Measurements from ENCODE around the gene ATF6.
"Not testable (repeated sequence)": the region's sequence is repeated elsewhere in the genome, so short reads cannot be mapped to it uniquely, and the experiment has no call there.

The ATF6 gene

GRCh38 chr1:161733526-161733925 is 32.6 kb upstream of the ATF6 start:
- DNase-seq: no peak

DNA sequence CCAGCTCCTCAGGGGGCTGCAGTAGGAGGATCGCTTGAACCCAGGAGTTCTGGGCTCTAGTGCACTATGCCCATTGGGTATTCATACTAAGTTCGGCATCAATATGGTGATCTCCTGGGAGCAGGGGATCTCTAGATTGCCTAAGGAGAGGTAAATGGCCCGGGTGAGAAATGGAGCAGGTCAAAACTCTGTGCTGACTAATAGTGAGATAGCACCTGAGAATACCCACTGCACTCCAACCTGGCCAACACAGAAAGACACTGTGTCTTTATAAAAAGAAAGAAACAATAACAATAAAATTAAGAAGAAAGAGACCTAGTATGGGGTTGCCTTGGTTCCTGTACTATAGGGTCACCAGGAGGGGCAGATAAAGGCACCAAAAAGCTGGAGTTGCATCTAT is 30.3 kb upstream of the ATF6 start:
- no peak for DNase-seq

DNA sequence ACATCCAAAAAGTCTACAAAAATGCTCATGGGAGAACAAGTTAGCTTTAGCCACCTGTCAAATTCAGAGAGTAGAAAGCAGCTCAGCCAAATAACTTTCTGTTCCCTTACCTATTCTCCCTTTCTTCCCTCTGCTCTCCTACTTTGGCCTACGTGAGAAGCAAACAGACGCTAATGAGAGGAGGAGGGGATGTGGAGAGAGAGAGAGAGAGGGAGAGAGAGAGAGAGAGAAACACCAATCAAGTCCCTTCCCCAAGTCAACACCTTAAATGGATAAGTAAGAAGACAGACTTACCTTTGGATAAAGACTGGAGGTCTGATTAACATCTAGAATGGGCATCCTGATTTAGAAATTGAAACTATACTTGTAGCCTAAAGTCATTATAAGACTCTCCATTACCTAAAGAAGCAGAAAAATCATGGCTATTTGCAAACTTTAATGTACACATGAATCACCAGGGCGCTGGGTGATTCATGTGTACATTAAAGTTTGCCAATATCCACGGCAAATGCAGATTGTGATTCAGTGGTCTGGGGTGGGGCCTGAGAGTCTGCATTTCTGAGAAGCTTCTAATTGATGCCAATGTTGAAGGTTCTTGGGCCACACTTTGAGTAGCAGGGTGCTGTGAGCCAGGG is 29.7 kb upstream of the ATF6 start:
- DNase-seq: no peak

- no peak for DNase-seq
Measured at GRCh38 chr1:161737625-161738024, 28.5 kb upstream of the ATF6 start.

DNA sequence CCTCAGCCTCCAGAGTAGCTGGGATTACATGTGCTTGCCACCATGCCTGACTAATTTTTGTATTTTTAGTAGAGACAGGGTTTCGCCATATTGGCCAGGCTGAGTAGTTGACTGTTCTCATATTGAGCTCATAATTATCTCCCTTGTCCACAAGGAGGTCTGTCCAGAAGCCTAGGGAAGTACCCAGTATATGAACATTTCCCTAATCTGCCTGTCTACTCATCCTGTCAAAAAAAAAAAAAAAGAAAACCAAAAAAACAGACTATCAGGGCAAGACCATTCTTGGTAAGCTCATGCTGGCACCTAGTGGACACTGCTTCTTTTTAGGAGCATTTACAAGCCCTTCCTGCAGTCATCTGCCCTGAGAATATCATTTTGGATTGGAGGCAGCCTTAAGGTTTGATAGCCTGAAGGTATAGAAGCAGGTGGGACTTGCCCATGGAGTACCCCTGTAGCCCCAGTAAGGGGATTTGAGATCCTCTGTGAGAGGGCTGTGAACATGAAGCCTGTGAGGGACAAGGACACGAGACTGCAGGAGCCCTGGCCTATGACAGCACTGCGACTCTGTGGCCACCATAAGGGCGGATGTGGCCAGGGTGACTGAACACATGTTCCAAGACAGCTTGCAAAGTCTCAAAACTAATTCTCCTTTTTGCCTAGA is 27.4 kb upstream of the ATF6 start:
- DNase-seq: peak in 1 of 2 experiments; percentile 19

- no peak for DNase-seq
Measured at GRCh38 chr1:161739865-161740566, 26.1 kb upstream of the ATF6 start.

GRCh38 chr1:161740921-161741320 is 25.2 kb upstream of the ATF6 start:
- DNase-seq: no peak

GRCh38 chr1:161743231-161743630 is 22.9 kb upstream of the ATF6 start:
- DNase-seq: no peak

DNA sequence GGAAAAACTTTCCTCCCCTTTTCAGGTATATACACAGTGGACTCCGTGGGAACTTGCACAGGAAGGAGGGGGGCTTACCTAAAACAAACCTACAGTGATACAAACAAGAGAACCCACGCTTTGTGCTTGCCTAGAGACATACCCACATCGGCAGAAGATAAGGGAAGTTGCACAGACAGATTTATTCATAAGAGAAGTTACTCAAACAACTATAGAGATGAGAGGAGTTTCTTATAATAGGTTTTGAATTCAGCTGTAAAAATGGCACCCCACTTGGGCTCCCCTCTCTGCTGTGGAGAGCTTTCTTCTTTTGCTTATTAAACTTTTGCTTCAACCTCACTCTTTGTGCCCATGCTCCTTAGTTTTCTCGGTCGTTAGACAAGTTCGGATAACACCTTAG is 18.3 kb upstream of the ATF6 start:
- DNase-seq: no peak

DNA sequence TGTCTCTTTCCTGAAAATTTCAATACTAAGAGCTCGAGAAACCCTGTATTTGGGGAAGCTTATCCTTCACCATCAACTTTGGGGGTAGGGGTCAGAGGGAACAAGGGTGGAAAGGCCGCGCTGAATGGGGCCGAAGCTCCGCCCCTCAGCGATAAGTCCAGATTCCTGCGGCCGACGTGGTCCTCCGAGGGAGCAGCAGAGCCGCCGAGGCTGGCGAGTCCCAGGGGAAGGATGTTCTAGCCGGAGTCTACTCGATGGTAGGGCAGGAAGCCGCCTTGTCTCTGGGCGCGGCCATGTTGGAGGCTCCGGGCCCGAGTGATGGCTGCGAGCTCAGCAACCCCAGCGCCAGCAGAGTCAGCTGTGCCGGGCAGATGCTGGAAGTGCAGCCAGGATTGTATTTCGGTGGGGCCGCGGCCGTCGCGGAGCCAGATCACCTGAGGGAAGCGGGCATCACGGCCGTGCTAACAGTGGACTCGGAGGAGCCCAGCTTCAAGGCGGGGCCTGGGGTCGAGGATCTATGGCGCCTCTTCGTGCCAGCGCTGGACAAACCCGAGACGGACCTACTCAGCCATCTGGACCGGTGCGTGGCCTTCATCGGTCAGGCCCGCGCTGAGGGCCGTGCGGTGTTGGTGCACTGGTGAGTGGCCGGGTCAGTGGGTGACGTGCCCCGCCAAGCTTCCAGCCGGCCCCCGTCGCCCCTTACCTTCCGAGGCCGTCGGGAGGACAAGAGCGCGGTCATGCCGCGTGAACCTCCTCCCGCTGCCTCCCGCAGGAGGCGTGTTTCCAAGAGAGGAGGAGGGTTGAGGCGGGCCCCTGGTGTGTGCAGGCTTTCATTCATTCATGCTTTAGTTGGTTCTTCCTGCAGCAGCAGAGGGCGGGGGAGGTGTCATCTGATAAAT is 16.4 kb upstream of the ATF6 start, which contains the start of gene DUSP12:
Gene DUSP12 (plus strand): TSS at position 278 of the 899 bp plus-strand sequence. CDS start 16 bp downstream, at position 294.
- DNase-seq: peak; percentile 77 to 80

- peak; percentile 37 to 39 for DNase-seq
Measured at GRCh38 chr1:161763522-161764098, 2.5 kb upstream of the ATF6 start.

GRCh38 chr1:161768461-161768860 is 2.3 kb downstream of the ATF6 start:
- no peak for DNase-seq

GRCh38 chr1:161768986-161769672 is 3.0 kb downstream of the ATF6 start:
- no peak for DNase-seq

DNA sequence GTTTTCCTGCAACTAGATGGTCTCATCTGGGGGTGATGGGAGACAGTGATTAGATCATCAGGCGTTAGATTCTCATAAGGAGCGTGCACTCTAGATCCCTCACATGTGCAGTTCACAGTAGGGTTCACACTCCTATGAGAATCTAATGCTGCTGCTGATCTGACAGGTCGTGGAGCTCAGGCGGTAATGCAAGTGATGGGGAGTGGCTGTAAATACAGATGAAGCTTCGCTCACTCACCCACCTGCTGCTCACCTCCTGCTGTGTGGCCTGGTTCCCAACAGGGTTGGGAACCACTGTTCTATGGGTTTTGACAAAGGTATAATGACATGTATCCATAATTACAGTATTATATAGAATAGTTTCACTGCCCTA is 3.5 kb downstream of the ATF6 start:
- not testable (repeated sequence) for DNase-seq

DNA sequence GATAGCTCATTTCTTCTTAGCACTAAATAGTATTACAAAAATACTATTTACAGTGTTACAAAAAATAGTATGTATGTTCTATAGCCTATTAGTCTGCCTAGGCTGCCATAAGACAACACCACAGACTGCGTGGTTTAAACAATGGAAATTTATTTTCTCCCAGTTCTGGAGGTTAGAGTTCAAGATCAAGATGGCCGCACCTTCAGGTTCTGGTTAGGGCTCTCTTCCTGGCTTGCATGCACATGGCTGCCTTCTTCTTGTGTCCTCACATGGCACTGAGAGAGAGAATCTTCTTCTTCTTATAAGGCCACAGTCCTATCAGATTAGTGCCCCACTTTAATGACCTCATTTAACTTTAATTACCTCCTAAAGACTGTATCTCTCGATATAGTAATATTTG is 4.1 kb downstream of the ATF6 start:
- no peak for DNase-seq

DNA sequence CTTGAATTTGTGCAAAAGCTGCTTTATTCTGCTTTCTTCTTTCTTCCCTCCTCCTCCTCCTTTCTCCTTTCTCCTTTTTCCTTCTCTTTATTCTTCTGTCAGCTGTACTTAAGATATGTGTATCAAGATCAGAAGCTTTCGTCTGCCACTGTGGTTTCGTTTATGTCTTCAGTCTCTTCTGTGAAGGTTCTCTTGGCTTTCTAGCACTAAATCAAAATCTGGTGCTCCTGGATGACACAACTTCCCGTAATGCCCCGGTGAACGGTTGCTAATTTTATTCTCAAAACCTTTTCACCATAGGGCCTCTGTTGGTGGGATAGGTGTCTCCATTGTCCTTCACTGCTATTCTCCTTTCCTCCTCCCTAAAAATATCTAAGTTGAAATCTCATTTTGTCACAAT is 5.0 kb downstream of the ATF6 start:
- DNase-seq: no peak

- no peak for DNase-seq
Measured at GRCh38 chr1:161771973-161772372, 5.9 kb downstream of the ATF6 start.

GRCh38 chr1:161772397-161772796 is 6.3 kb downstream of the ATF6 start:
- no peak for DNase-seq

GRCh38 chr1:161773791-161774190 is 7.7 kb downstream of the ATF6 start:
- DNase-seq: no peak

- no peak for DNase-seq
Measured at GRCh38 chr1:161777261-161777660, 11.1 kb downstream of the ATF6 start.

DNA sequence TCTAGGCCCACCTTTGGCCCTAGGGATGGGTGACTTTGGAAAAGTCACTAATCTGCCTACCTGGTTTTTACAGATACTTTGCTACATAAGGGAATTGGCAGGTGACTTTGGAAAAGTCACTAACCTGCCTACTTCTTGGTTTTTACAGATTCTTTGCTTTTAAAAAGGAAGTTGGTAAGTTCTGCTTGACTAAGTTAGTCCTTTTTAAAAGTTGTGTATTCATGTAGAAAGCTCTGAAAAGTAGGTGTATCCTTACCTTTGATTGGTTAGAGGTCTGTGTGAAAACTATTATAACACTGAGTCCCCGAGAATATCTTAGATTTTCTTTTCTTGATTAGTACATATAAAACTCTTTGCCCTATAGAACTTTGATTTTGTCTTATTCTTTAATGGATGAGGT is 12.4 kb downstream of the ATF6 start:
- no peak for DNase-seq

DNA sequence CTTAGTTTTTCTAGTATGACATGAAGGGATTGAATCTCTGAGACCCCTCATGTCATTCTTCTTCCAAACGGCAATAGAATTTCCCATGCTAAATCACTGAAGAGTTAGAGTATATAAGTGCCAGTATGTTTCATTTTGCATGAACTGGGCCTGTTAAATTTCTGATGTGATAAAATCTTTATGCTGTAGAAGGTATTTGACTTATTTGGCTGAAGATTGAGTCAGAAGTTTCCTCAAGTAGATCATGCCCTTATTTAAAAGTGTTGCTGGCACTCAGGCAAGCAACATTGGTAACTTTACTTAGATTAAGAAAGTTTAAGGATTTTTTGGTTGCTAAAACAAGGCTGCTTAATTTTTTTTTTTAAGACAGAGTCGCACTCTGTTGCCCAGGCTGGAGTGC is 13.3 kb downstream of the ATF6 start:
- no peak for DNase-seq

Data from activated CD4-positive, alpha-beta T cell treated with anti-CD3 and anti-CD28 coated beads, Interleukin-2, amount 50 U/mL, for 4 hours (primary cell).